NCI-H1694 treated with DMSO at 0.1 percent for 48 hours (cell line): ENCODE data around the gene SOBP.
"Not testable (repeated sequence)": the region's sequence is repeated elsewhere in the genome, so short reads cannot be mapped to it uniquely, and the experiment has no call there.

ENCODE experiments used
- DNase-seq: peaks from one replicate; lab custom pipeline; 2025; lab: John Stamatoyannopoulos, UW

The SOBP gene

DNA sequence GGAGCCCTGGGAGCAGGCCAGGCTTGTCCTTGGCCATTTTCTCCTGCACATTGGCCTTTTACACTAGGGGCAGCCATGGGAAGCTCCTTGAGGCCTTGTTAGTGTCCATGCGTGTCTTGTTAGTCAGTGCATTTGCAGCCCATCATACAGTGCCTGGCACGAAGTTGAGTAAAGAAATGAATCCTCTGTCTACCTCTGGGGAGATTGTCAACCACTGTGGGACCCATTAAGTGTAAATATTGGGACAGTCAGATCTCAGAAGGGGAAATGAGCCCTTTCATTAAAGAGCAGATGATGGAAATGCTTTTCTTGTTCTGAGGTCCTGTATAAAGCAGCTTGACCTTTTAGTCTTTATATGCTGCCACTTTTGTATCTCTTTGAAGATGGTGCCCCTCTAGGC is 33.9 kb downstream of the SOBP start:
- no peak for DNase-seq

DNA sequence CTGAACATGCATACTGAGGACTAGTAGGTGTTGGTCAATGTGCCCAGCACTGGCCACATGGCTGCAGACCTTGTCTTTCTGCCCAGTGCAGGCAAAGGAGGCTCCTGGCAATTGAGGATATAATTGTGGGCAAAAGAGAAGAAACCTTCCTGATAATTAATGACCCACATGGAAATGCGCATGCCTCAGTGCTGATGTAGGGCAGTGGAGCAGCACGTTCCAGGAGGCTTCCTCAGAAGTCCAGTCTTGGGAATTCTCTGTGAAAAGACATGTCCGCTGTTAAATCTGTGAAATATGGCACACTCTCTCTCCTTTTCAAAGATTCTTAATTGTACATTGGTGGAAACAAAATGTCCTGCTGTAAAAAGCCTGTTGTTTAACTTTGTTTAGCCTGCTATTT is 34.7 kb downstream of the SOBP start:
- DNase-seq, result no peak

DNA sequence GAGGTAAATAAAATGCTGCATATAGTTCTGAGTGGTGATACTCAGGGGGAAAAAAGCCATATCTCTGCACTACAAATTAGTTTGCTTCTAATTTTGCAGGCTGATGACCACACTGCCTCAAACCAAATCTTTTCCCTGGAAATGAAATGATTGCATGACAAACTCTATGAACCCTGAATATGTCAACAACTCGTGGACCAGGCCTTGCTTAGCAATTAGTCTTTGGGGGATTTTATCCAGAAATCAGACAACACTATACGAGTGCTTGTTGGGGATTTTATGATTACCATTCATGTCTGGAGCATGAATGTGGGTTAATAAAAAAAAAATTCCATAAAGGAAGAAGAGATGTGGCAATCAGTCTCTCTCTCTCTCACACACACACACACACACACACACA is 42.0 kb downstream of the SOBP start:
- DNase-seq, result no peak

DNA sequence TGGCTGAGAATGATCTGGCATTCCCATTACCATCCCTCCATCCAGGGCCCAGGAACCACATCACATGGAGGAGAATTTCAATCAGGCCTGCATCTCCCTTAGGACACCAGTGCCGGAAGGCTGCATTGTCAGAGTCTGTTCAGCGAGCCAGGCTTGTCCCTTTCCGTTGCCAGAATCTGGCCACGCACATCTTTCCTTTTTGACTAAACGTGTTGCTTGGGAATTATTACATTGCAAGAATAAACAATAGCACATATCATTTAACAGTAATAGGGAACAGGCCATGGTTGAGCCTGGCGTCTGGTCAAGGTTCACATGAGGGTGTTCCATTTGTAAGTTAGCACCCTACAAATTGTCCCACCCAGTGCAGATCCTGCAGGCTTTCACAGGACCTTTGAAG is 42.8 kb downstream of the SOBP start:
- DNase-seq, result no peak

DNA sequence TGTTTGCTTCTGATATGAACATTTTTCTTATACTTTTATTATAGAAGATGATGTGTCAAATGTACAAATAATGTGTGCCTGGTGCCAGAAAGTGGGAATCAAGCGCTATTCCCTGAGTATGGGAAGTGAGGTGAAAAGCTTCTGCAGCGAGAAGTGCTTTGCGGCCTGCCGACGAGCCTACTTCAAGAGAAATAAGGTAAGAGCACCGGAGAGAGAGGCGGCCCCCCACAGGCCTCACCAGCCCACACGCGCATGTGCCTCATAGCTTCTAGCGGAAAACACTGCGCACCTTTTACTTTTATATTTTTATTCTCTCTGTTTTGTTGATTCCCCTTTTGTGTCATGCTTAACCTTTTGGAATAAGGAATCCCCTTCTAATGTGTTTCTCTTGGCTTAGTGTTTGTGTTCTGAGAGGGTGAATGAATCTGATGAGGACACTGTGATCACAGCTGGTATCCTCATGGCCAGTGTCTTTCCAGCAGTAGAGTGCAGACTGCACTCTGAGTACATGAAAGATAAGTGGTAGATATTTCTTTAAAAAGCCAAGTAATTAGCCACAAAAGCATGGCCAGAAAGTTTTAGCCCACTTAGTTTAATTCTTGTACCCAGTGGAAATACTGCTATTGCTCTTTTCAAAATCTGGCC is 43.6 kb downstream of the SOBP start:
- no peak for DNase-seq

DNA sequence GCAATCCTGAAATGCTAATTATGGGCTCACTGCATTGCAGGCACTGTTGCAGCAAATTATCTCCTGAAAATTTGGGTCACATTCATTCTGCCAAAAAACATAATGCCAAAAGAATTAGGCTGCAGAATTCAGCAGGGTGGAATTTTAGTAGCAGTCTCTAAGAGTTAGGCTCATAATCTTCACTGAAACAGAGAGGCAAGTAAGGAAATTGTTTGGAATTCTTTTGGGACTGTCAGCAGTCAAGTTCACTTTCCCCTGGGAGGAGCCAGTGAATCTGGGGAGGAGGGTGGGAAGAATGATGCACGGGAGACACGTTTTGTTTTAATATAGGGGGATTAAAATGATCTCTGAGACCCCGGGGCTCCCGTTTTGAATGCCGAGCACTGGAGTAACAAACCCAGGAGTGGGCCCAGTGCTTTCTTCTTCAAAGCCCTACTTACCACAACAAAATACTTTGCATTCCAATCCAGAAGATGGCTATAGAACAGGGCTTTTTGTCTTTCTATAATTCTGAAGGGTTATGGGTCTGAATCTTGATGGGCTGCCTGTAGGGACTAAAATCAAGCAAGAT is 44.7 kb downstream of the SOBP start:
- no peak for DNase-seq

DNA sequence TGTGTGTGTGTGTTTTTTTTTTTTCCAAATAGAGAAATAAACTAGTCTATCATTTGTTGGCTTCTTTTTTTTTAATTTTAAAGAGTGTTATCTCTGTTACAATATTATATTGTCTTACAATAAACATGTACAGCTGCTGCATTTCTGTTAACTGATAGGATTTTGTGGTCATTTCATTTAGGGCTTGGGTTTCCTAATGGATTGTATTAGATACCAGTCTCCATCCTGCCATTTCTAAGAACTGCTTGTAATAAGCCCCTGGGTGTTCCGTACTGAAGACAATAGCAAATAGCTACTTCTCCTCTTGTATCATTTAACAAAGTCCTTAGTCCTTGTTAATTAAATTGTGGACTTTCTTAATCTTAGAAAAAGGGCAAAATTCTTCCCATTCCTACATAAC is 45.7 kb downstream of the SOBP start:
- no peak for DNase-seq

DNA sequence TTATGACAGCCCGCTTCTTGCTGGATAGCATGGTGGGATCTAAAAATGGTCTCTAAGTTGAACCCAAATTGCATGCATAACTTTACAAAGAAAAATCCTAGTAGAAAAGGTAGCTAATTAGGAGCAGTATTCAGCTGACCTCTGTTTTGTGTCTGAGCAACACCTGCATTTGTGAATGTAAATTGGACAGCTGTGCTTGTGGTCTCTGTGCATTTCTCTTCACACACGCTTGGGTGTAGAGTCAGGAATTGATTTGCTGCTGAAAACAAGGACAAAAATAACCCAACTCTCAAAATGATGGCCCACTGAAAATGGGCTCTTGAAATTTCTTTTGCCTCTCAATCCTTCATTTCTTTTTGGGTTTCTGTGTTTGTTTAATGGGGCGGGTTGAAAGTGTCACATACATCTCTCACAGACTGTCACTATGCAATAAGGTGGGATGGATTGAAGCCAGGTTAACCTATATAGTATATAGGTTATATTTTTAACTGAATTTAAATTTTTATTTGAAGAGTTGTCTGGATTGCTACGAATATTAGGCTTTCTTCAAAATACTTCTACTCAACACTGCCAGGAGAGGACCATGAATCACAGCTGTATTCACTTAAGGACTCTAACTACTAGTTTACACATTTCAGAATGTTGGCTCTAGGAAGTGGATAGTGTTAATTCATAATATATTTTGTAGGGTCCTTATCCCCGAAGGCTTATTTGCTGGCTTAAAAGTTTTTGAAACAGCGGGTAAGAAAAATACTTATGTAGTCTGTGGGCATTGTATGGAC is 46.5 kb downstream of the SOBP start:
- no peak for DNase-seq

DNA sequence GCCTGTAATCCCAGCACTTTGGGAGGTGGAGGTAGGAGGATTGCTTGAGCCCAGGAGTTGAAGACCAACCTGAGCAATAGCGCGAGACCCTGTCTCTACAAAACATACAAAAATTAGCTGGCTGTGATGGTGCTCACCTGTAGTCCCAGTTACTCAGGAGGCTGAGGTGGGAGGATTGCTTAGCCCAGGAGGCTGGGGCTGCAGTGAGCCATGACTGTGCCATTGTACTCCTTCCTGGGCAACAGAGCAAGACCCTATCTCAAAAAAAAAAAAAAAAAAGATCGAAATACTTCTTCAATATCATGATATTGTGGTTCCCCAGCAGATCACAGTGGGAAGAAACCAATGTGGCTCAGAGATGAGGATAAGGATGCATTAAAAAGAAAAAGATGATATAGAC is 47.6 kb downstream of the SOBP start:
- no peak for DNase-seq

DNA sequence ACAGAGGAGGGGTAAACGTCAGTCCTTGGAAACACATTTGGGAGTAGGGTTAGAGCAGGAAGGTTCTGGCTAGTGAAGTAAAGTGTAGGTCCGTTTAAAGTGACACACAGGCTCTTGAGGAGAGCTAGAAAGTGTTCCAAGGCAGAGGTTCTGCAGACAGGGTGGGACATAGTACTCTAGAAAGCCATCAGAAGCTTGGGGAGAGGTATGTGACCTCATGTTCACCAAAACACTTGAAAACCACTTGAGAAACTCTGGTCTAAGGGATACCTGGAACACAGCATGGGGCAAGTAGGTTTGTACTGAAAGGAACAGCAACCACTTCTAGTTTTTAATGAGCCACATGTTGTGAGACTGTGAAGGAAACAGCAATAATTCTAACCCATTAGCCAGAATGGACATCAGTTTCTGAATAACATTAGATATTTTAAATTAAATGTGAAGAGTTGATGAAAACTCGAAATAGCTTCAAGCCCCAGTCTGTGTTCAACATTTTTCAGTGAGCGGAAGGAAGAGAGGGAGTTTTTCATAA is 49.0 kb downstream of the SOBP start:
- no peak for DNase-seq

DNA sequence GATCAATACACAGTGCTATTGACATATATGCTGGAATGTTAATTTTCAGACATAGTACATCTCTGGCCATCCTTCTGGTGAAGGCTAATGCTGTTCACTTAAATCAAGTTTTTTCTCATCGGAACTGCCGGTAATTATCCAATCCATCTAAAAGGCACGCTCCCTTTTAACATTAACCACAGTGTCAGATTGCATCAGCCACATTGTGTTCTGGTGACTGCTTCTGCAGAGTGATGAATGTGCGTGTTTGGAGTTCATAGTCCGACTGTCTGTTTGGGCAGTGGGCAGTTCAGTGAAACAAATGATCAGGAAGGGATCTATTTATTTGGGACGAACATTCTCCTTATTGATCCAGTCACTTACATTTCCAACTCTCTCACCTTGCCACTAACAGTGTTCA is 49.5 kb downstream of the SOBP start:
- DNase-seq, result no peak

DNA sequence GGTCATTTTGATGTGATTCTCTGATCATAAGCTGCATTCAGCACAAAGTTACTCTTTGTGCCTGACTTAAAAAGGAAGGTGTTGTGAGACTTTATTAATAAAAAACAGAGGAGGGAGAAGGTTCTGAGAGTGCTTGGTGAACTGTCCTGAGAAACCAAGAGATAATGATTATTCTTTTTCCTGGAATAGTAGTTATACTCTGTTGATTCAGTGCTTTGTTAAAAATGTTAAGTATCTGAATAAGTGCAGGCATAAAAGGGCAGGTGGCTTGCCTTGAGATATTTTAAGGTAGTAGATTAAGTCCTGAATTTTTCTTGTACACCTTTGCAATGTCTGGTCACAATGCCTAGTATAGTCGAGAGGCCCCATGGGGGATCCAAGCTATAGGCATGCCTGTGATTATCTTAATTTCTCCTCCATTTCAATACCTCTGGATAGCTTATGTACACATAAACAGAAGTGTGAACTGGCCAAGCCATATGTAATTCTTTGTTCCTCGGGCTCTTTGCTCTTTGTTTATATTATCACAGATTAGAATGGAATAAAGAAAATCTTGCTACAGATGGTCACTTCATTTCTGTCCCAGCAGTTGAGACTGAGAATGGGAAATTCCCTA is 50.0 kb downstream of the SOBP start:
- no peak for DNase-seq

DNA sequence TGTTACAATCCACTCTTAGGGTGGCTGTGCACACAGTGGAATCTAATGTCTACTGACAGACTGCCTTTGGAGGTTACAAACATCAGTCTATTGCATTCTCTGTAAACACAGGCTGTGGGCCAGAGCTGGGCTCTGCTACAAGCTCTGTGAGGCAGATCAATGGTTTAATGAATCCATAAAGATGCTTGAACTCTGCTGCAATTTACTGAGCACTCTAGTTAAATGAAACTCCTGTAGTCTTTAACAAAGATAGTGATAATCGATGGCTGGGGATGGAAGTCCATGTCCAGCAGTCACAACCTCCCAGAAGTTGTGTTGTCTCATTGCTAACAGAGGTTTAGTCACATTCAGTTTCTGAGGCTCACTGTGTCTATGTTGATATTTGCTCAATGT is 50.5 kb downstream of the SOBP start:
- no peak for DNase-seq

DNA sequence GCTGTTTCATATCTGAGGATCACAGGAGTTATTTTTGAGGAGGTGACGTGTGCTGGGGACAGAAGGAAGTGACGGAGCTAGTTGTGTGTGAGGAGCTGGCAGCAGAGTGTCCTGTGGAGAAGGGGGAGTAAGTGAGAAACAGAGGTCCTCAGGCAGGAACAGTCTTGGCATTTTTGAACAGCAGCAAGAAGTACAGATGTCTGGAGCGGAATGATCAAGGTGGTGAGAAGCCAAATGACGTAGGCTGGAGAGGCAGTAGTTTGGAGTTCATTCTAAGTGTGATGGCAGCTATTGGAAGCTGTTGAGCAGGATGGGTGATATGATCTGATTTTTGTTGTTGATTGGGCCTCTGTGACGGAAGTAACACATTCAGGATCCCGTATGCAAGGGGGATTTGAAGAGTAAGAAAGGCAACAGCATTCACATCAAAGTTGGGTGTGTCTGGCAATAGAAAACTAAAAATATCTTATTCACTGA is 52.3 kb downstream of the SOBP start:
- no peak for DNase-seq

DNA sequence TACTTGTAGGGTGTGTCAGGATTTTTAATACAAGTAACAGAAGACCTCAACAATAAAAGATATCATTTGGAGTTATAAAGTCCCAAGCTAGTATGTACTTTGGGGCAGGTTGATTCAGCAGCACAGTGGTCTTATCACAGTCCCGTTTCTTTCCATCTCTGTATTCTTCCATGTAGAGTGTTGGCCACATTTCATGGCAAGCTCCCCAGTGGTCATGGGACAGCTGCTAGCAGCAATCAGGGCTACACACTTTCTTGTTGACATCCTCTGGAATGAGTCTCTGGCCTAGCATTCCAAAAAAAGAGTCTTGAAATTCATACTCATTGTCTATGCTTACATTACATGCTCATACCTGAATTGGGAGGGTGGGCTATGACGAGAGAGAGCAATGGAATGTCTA is 53.2 kb downstream of the SOBP start:
- no peak for DNase-seq

DNA sequence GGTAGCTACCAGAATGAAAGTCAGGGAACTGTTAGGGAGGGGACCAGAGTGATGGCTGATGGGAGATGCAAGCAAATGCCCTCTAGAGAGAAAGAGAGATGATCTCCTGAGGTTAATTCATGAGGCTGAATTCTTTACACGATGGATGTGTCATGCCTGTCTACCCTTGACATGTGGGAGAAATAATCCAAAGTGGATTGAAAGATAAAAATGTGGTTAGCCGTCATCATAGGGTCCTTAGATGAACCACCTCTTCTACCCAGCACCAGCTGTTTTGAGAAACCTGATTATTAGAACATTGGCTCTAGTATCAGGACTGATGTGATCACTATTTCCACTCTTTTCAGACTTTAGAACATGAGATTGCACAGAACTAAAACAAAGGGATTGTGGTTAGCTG is 53.6 kb downstream of the SOBP start:
- DNase-seq, result no peak

DNA sequence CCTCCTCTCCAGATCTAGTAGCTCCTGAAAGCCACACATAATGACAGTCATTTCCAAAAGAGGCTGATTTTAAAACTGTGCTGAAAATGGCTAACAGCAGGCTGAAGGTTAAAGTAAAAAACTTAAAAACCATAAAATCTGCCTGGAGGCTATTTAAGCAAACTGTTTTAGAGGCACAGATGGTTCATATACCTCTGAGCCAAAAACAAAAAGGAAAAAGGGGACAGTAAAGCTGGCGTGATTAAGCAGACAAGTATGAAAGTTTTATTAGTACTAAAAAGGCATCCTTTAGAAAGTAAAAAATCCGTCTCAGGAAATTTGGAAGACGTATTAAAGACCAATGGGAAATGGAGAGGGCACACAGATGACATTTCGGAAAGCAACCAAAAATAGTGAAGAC is 55.8 kb downstream of the SOBP start:
- no peak for DNase-seq

DNA sequence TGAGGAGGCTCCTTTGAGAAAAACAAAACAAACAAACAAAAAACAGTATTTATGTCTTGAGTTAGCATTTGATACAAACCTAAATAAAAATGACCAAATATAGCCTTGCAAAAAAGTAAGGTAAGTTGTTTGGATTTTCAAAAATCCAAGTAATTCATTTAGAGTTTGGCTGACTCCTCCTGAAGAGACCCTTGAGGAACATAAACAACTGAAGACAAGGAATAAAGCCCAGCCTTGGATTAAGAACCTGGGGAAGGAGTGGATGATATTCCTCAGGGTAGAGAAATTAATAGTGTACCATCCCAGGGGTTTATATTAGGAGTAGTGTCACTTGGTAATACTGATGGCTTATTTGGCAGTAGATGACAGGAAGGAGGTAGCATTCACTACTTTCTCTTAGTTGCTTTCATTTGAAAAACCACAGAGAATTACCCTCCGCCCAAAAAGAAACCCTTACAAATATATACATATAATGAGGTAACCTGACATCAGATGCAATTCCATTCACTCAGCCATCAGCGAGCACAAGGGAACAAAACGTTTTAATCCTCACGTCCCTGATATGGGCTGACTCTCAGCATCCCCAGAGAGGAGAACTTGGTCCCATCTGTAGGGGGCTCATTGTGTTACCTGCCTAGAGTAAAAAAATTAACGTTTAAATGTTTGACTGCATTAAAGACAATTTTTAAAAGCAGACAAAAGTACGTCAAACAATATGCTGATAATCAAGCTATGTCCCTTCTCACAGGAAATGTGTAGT is 57.0 kb downstream of the SOBP start:
- DNase-seq, result no peak

DNA sequence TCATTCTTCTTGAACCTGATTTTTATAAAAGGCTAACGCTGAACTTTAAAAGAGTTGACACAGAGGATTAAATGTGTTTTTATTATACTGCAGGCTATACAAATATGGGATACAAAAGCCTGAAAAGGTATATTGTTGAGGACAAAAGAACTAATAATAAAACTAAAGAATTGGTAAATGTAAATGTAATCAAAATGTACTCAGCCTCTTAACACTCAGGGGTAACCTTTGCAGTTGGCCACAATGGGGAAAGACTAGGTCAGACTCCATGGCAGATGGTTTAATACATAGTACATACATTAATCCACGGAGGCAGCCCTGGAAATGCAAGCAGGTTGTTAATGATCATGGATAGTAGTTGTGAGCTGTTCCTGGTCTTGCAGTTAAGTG is 57.5 kb downstream of the SOBP start:
- no peak for DNase-seq

DNA sequence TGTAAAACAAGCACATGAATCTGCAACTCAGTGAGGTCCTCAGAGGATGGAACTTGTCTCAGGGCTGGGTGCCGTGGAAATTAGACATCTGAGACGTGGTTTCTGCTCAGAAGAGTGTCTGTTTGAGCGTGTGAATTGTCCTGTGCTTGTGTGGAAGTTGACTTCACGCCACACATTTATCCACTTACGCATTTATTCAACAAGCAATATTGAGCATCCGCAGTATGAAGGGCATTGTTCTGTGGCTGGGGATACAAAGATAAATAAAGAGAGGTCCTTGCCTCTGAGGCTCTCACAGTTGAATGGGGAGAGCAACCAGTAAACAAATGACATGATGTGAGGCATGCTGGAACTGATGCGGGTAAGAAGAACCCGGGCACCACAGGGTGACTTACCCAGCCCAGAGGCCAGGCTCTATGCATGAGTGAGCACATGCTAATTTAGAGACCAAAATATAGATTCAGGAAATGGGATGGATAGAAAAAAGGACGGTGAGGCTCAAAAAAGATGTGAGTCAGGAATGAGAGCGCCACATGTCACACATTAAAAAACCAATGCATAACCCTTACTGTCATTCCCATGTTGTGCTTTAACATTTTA is 60.4 kb downstream of the SOBP start:
- no peak for DNase-seq

DNA sequence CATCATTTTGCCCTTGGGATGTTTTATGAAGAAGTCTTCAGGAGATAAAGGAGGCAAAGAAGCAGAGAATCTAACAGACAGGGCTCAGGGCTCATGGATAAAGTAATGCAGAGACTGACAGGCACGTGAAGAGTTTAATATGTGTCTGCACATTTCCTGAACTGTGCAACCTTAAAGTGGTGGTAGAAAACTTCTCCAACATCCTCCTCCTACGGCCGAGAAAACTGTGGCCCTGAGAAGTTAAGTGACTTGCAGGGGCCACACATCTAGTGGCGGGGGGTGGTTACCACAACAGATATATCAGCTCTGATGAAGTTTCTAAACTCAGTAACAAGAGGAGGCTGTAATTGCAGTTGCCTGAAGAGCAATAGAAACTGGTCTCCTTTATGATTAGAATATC is 61.0 kb downstream of the SOBP start:
- no peak for DNase-seq

DNA sequence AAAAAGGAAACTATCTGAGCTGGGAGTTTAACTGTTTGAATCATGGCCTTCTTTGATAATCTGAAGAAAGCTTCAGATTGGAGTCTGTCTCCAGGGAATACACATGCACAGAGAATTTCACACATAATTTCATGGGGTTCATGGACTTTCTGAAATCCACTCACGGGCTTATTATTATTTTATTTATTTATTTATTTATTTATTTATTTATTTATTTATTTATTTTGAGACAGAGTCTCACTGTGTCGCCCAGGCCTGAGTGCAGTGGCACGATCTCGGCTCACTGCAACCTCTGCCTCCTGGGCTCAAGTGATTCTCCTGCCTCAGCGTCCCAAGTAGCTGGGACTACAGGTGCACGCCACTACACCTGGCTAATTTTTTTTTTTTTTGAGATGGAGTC is 63.2 kb downstream of the SOBP start:
- not testable (repeated sequence) for DNase-seq
